Panc1 (cell line): Measurements from ENCODE around the gene CLDN9. TPM values are rescaled to one million over a fixed set of nuclear protein-coding genes. Genes with fewer than 3 reads are reported as not detected.
A peak's percentile ranks its signal among the peaks of the same experiment; 100 is the strongest.

Experiments
- ATAC-seq: fragments of 200-7000 bp; cut with Tn5 transposase; 2 replicates; pipeline ENCODE4 v1.9.1; 2020; ENCODE audit warnings: mild to moderate bottlenecking, moderate library complexity
- BruUV-seq: library from RNA; stranded (reverse); fragments of 400-500 nt; replicated peaks from 2 replicates; lab custom pipeline; 2021; lab: Mats Ljungman, UMichigan
- CTCF ChIA-PET: fragments of 300-600 bp; sonication (Branson Sonifier 250); formaldehyde crosslinking; loops from one replicate; lab custom pipeline; 2022; ENCODE audit warnings: antibody characterized with exemption; lab: Charles Lee
- POLR2A ChIA-PET: fragments of 300-600 bp; sonication (Branson Sonifier 250); formaldehyde crosslinking; loops from one replicate; lab custom pipeline; 2022; ENCODE audit warnings: antibody characterized with exemption; lab: Charles Lee
- DNase-seq: peaks from one replicate; pipeline ENCODE4 v3.0.0-alpha.2; 2010; ENCODE audit warnings: low read depth, low spot score
- H3K27ac ChIP-seq: 2 replicates; pipeline ENCODE4 v1.5.1; 2011; ENCODE audit warnings: mild to moderate bottlenecking, low read length, inconsistent platforms
- H3K27me3 ChIP-seq: fragments of 200-500 bp; sonication (Bioruptor generic); 2 replicates; pipeline ENCODE4 v1.6.0; 2014; ENCODE audit warnings: low read length, inconsistent platforms; ENCODE audit not compliant: control insufficient read depth, insufficient read depth
- H3K36me3 ChIP-seq: fragments of 200-500 bp; sonication (Bioruptor generic); 2 replicates; pipeline ENCODE4 v1.5.1; 2014; ENCODE audit warnings: inconsistent platforms, mild to moderate bottlenecking, low read length, moderate library complexity; ENCODE audit not compliant: control insufficient read depth, insufficient read depth
- H3K4me1 ChIP-seq: 2 replicates; pipeline ENCODE4 v1.5.1; 2011; ENCODE audit warnings: inconsistent platforms, mild to moderate bottlenecking, low read length, moderate library complexity; ENCODE audit not compliant: control insufficient read depth, insufficient read depth
- H3K4me3 ChIP-seq, 2 experiments: 2 replicates each; pipeline ENCODE4 v1.5.1; 2011 to 2012; ENCODE audit warnings: low read depth in 2 of 2, low read length in 2 of 2, mild to moderate bottlenecking in 2 of 2, inconsistent platforms in 1 of 2, moderate library complexity in 1 of 2
- H3K9me3 ChIP-seq: fragments of 200-500 bp; sonication (Bioruptor generic); 2 replicates; pipeline ENCODE4 v1.5.1; 2014; ENCODE audit warnings: low read depth, mild to moderate bottlenecking, inconsistent platforms, low read length, moderate library complexity; ENCODE audit not compliant: control insufficient read depth, insufficient read depth
- POLR2AphosphoS5 ChIP-seq: IDR thresholded peaks from 2 replicates; pipeline ENCODE4 v1.6.1; 2012; ENCODE audit warnings: mild to moderate bottlenecking, low read depth, low read length, moderate library complexity
- SIN3A ChIP-seq: IDR thresholded peaks from 2 replicates; pipeline ENCODE4 v1.6.1; 2012; ENCODE audit warnings: low read depth, mild to moderate bottlenecking, low read length, moderate library complexity, borderline replicate concordance; ENCODE audit not compliant: insufficient read depth
- TCF7L2 ChIP-seq: IDR thresholded peaks from 2 replicates; pipeline ENCODE4 v1.6.1; 2011; ENCODE audit warnings: mild to moderate bottlenecking, low read depth, low read length, inconsistent platforms
- in situ Hi-C: cut with HindIII; loops from 2 replicates; pipeline ENCODE4 v1.10.0; 2016; ENCODE audit warnings: low sequenced_read_pairs, low pct_unique_long_range_greater_than_20kb
- intact Hi-C: fragments of 100-400 bp; cut with micrococcal nuclease; formaldehyde crosslinking; loops from one replicate; pipeline ENCODE4 v1.10.0; 2022; ENCODE audit not compliant: unreplicated experiment
- total RNA-seq: library from RNA; stranded (reverse); gene quantifications from one replicate; pipeline ENCODE4 v1.2.1, GENCODE V29; 2021; ENCODE audit not compliant: unreplicated experiment
- TF ChIP-seq, protein P1 (sequence below): fragments of 450-650 bp; IDR thresholded peaks from 2 replicates; pipeline ENCODE4 v1.5.1; 2017; ENCODE audit warnings: mild to moderate bottlenecking
- TF ChIP-seq, protein P2 (sequence below), 2 experiments: IDR thresholded peaks; 2 replicates each; pipeline ENCODE4 v1.6.1; 2011 to 2012; ENCODE audit warnings: low read depth in 2 of 2, control low read depth in 1 of 2, low read length in 1 of 2, mild to moderate bottlenecking in 1 of 2, moderate library complexity in 1 of 2; ENCODE audit not compliant: insufficient read depth in 1 of 2

Gene CLDN9
- total RNA-seq, 1 experiment from 2014 or later: 1.6 TPM

DNA sequence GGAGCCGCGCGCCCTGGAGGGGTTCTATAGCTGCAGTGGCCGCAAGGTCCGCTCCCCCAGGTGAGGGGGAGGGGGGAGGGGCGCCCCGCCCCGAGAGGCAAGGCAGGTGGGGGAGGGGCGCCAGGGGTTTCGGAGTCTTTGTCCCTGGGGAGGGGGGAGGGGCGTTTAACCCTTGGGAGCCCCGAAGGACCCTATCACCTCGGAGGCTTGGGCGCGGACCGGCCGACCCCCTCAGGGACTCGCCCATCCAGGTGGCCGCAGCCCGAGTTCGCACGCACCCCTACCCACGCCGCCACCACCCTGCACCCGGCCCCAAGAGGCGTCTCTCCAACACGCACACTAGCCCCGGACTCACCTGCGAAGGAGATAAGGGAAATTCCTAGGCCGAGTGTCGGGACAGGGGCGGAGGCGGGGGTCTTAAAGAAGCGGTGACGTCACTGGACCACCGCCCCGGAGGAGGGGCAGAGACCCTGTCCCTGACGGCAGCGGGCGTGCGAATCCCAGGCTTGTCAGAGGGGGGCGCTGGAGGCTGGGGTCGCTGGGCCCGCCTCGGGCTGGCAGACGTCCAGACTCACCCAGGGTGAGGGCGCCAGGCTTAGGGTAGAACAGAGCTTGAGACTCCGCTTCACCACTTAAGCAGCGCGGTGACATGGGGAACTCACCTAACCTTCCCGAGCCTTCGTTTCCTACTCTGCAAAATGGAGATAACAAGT lies 5.2 kb downstream of the CLDN9 start, which contains the start of gene CLDN6:
Gene CLDN6, minus strand, starts transcription at position 390 of the 713 bp plus-strand sequence. CDS start 2,162 bp downstream, outside the sequence.
- H3K27ac ChIP-seq: no peak within 1 kb of the TSS
- TF ChIP-seq POLR2AphosphoS5: no peak
- TF ChIP-seq, protein P1, sequence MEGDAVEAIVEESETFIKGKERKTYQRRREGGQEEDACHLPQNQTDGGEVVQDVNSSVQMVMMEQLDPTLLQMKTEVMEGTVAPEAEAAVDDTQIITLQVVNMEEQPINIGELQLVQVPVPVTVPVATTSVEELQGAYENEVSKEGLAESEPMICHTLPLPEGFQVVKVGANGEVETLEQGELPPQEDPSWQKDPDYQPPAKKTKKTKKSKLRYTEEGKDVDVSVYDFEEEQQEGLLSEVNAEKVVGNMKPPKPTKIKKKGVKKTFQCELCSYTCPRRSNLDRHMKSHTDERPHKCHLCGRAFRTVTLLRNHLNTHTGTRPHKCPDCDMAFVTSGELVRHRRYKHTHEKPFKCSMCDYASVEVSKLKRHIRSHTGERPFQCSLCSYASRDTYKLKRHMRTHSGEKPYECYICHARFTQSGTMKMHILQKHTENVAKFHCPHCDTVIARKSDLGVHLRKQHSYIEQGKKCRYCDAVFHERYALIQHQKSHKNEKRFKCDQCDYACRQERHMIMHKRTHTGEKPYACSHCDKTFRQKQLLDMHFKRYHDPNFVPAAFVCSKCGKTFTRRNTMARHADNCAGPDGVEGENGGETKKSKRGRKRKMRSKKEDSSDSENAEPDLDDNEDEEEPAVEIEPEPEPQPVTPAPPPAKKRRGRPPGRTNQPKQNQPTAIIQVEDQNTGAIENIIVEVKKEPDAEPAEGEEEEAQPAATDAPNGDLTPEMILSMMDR: peak; percentile 16; the same call in 1 of the 2 replicates
- in situ Hi-C loops (no loop called here), intact Hi-C loops (no loop called here)
- no peak within 1 kb of the TSS for H3K4me3 ChIP-seq
- no peak for DNase-seq
- peaks cover 18% of the 10 kb centered on the region for H3K4me1 ChIP-seq
- ChIA-PET POLR2A (no interaction called here), CTCF (interaction anchor here (1.0 kb wide), 1 partner anchor 10 kb away, joined by 3 read pairs; no protein-coding TSS in a partner anchor)
- no TSS peak for BruUV-seq
- H3K9me3 ChIP-seq: no peaks in the 10 kb centered on the region
- H3K27me3 ChIP-seq: no peaks in the 10 kb centered on the region
- H3K36me3 ChIP-seq: peaks cover 9% of the 10 kb centered on the region
- ATAC-seq: no peak

DNA sequence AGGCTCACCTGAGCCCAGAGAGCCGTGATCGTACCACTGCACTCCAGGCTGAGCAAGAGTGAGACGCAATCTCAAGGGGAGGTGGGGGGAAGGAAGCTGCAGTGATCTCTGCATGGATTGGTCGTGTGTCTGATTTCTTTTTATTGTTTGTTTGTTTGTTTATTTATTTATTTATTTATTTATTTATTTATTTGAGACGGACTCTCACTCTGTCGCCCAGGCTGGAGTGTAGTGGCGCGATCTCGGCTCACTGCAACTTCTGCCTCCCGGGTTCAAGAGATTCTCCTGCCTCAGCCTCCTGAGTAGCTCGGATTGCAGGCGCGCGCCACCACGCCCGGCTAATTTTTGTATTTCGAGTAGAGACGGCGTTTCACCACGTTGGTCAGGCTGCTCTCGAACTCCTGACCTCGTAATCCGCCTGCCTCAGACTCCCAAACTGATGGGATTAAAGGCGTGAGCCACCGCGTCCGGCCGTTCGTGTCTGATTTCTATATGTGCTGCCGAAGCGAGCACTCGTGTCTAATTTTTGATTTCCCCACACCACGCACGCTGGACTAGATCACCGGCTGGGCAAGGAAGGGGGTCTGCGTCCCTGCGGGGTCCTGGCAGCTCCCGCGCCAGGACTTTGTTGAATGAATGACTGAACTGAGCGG lies 7.0 kb downstream of the CLDN9 start:
- Histone ChIP-seq H3K27ac (peak overlapping the region; percentile 85), H3K9me3 (no peaks in the 10 kb centered on the region), H3K4me1 (peaks cover 16% of the 10 kb centered on the region), H3K4me3 (peak overlapping the region; percentile 94 to 95), H3K27me3 (no peaks in the 10 kb centered on the region), H3K36me3 (peaks cover 9% of the 10 kb centered on the region)
- no peak for ATAC-seq
- CTCF ChIA-PET: interaction anchor here (0.6 to 1.2 kb wide), 3 partner anchors 9 to 16 kb away, joined by 3 to 5 read pairs (median 3); no protein-coding TSS in a partner anchor
- no peak for DNase-seq
- TF ChIP-seq TCF7L2: no peak
- TF ChIP-seq, protein P2, sequence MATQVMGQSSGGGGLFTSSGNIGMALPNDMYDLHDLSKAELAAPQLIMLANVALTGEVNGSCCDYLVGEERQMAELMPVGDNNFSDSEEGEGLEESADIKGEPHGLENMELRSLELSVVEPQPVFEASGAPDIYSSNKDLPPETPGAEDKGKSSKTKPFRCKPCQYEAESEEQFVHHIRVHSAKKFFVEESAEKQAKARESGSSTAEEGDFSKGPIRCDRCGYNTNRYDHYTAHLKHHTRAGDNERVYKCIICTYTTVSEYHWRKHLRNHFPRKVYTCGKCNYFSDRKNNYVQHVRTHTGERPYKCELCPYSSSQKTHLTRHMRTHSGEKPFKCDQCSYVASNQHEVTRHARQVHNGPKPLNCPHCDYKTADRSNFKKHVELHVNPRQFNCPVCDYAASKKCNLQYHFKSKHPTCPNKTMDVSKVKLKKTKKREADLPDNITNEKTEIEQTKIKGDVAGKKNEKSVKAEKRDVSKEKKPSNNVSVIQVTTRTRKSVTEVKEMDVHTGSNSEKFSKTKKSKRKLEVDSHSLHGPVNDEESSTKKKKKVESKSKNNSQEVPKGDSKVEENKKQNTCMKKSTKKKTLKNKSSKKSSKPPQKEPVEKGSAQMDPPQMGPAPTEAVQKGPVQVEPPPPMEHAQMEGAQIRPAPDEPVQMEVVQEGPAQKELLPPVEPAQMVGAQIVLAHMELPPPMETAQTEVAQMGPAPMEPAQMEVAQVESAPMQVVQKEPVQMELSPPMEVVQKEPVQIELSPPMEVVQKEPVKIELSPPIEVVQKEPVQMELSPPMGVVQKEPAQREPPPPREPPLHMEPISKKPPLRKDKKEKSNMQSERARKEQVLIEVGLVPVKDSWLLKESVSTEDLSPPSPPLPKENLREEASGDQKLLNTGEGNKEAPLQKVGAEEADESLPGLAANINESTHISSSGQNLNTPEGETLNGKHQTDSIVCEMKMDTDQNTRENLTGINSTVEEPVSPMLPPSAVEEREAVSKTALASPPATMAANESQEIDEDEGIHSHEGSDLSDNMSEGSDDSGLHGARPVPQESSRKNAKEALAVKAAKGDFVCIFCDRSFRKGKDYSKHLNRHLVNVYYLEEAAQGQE (IDR thresholded peaks at IDR 0.05; ENCODE audit: insufficient read depth in 1 of 2, low read depth in 2 of 2, low read length in 1 of 2): no peak
- TF ChIP-seq, protein P1: no peak
- no peak for TF ChIP-seq POLR2AphosphoS5
- TF ChIP-seq SIN3A: no peak
- in situ Hi-C loops (no loop called here), intact Hi-C loops (no loop called here)
- POLR2A ChIA-PET: interaction anchor here (0.6 kb wide), 1 partner anchor 1133 kb away, joined by 10 read pairs; no protein-coding TSS in a partner anchor
- no TSS peak for BruUV-seq
